Activated T-cell treated with anti-CD3 and anti-CD28 coated beads, Interleukin-2, amount 50 U/mL, for 48 hours (primary cell): Measurements from ENCODE around the gene HYLS1.
"Not testable (repeated sequence)": the region's sequence is repeated elsewhere in the genome, so short reads cannot be mapped to it uniquely, and the experiment has no call there.

Experiments used
- DNase-seq, 2 experiments: peaks; one replicate each; pipeline ENCODE4 v3.0.0-alpha.2; 2020

HYLS1 gene

DNA sequence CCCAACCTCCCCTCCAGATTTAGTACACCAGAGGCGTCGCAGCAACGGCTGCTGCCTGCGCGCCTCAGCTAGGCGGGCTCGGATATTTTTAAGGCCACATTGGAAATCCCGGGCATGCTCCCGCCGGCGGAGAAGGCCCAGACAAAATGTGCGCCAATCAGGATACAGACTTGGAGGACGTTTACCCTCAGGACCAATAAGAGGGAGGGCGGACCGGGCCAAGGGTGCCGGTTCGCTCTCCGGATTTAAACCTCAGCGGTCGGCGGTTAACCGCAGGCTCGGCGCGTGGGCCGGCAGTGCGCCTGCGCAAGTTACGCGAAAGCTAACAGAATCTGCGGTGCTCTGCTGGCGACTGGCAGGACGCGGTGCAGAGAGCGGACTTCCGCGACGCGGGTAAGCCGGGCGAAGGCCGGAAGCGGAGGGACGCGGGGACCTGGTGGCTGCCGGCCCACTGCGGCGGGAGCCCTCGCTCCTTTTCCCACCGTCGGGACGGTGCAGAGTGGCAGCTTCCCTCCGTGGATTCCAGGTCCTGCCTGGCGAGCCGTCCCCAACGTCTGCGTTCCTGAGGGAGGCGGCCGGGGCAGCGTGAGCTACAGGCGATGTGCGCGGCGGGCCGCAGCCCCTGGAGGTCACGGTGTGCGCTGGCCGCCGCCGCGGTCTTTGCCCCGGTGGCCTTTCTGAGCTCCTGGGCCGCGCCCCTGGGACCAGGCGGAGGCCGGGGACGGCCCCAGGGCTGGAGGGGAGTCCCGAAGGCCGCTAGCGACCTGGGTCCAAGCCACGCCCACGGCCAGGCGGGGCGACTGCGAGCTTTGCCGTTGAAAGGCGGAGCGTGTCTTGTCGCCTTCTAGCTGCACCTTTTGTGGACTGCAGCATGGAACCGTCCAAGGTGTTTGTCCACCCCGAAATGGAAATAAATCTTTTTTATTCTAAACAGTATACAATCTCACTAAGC lies at the start of gene HYLS1:
TSS of gene HYLS1 (plus strand) at position 296 of the 952 bp plus-strand sequence. CDS start 11,701 bp downstream, outside the sequence.
- DNase-seq = peak; percentile 99

- DNase-seq = no peak
Measured at GRCh38 chr11:125842321-125842948, 45.0 kb upstream of the HYLS1 start.

- no peak for DNase-seq
Measured at GRCh38 chr11:125846188-125846587, 41.3 kb upstream of the HYLS1 start.

DNA sequence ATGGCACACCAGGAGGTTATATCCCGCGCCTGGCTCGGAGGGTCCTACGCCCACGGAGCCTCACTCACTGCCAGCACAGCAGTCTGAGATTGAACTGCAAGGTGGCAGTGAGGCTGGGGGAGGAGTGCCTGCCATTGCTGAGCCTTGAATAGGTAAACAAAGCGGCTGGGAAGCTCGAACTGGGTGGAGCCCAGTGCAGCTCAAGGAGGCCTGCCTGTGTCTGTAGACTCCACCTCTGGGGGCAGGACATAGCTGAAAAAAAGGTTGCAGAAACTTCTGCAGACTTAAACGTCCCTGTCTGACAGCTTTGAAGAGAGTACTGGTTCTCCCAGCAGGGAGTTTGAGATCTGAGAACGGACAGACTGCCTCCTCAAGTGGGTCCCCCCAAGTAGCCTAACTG lies 29.8 kb upstream of the HYLS1 start:
- DNase-seq = not testable (repeated sequence)

GRCh38 chr11:125862786-125863185 lies 24.7 kb upstream of the HYLS1 start:
- not testable (repeated sequence) for DNase-seq

- not testable (repeated sequence) for DNase-seq
Measured at GRCh38 chr11:125865354-125865753, 22.1 kb upstream of the HYLS1 start.

- DNase-seq = no peak
Measured at GRCh38 chr11:125869521-125869920, 17.9 kb upstream of the HYLS1 start.

DNA sequence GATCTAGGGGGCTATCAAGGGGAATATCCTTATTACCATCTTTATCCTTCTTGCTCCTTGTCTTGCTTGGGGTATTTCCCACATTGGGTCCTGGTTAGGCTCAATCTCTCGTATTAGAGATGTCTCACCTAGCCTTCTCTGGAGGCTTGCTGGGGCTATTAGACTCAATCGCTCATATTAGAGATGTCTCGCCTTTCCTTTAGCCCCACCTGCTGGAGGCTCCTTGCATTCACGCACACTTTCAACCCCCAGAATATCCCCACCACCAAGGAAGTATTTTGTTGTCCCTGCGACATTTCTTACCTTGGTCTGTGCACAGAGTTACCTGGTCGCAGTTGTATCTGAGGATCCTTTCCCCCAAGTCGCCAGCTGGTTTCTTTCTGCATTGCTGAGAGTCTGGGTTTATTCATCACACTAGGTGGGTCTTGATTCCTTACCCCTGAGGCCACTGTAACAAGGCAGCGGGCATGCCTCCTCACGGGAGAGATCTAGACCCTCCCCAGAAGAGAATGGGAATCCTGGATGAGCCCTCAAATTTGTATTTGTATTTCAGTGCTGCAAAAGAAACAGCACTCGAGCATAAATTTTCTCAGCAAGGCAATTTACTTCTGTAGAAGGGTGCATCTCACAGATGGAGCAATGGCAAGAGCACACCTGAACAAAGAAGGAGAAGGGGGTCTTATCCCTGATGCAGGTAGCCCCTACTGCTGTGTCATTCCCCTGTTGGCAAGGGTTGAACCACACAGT lies 15.9 kb upstream of the HYLS1 start:
- peak; percentile 52 to 55 for DNase-seq

DNA sequence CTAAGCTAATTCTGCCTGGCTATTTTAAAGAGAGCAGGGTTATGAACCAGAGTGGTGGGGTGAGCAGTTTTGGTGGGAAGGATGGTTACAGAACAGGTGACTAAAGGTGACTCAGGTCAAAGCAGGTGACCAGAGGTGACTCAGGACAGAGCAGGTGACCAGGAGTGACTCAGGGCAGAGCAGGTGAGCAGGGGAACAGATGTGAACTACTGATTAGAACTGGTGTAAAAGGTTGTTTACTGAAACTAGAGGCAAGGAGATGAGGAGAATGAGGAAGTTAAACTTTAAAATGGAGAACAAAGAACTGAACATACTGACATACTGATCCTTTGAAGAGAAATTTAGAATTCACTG lies 15.4 kb upstream of the HYLS1 start:
- no peak for DNase-seq

- DNase-seq = no peak
Measured at GRCh38 chr11:125873881-125874555, 13.4 kb upstream of the HYLS1 start.

- DNase-seq = peak; percentile 52 to 53
Measured at GRCh38 chr11:125874556-125875124, 12.8 kb upstream of the HYLS1 start.

- DNase-seq = no peak
Measured at GRCh38 chr11:125881291-125881690, 6.2 kb upstream of the HYLS1 start.

DNA sequence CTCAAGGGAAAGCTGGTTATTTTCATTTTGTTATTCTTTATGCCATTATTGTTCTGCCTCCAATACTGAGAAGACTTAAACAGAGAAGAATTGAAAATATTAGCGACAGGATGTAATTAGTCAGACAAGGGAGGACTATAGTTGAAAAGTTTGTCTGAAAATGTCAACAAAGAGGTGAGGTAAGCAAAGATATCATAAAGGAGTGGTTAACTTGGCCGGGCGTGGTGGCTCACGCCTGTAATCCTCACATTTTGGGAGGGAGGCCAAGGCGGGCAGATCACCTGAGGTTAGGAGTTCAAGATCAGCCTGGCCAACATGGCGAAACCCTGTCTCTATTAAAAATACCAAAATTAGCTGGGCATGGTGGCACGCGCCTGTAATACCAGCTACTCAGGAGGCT lies 4.1 kb upstream of the HYLS1 start:
- DNase-seq = no peak

GRCh38 chr11:125886997-125887372 lies 483 bp upstream of the HYLS1 start:
- no peak for DNase-seq

DNA sequence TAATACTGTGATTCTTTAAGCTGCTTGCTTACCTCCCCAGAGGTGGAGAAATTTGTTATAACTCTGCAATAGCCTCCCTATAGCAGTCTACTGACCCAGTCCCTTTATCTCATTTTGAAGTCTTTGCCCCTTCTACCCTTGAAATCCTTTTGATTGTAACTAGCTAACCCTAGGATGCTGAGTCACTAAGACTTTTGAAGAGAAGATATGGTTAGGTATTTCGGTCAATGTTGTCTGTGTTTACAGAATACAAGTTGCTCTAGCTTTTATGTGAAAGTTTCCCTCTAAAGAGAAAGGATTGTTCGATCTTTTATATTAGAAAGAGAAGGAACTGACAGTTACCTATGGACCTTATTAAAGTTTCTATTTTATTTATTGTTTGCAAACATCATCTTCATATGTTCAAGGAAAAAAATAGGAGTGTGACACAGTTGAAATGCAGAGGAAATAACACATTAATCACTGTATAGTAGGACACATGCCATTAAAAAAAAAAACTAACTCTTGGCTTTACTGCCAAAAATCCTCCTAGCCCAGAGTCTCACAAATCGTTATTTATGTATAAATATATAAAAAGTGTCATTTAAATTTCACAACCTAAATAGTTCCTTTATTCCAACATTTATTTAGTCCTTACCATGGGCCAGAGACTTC lies 3.1 kb downstream of the HYLS1 start:
- no peak for DNase-seq

GRCh38 chr11:125892071-125892470 lies 4.6 kb downstream of the HYLS1 start:
- no peak for DNase-seq

DNA sequence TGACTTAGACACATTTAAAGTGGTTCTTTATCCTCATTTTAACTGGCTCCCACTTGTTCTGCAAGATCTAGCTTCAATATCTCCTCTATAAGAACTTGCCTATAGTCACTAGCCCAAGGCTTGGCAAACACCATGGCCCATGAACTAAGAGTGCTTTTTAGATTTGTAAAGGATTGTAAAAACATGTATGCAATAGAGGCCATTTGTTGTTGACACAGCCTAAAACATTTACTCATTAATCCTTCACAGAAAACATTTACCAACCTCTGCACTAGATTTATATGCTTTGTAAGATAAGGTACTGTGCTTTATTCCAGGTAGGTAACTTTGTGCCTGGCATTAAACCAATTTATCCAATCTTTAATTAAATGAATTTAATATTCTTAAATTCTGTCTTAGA lies 5.5 kb downstream of the HYLS1 start:
- DNase-seq = no peak

DNA sequence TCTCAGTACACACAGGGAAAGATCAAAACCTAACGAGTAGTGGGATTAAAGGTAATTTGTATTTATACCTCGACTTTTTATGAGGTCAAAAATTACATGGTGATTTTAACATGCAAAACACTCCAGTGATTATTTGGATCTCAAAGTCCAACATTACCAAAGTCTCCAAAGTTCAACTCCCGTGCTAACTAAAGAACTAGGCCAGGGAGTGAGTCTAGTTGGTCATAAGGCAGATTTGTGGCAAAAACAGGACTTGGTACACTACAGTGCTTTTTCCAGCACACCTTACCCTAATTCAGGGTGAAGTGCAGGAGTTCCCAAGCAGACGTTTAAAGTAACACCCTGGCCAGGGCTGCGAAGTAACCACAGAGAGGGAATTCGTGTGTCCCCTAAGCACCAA lies 14.4 kb downstream of the HYLS1 start:
- DNase-seq = no peak

- no peak for DNase-seq
Measured at GRCh38 chr11:125902277-125902926, 14.9 kb downstream of the HYLS1 start.

GRCh38 chr11:125902927-125903710 lies 15.7 kb downstream of the HYLS1 start, which contains the start of gene PUS3:
Gene PUS3, minus strand, starts transcription at chr11:125903206. Its CDS starts 6,922 bp downstream, at chr11:125896284.
- DNase-seq = peak; percentile 91 to 93
